Fibroblast of lung (primary cell): ENCODE measurements around the gene CYP51A1. TPM values are rescaled to one million over a fixed set of nuclear protein-coding genes. Genes with fewer than 3 reads are reported as not detected.
A peak's percentile ranks its signal among the peaks of the same experiment; 100 is the strongest.

Source experiments
- DNase-seq, 2 donors: peaks; one replicate each; pipeline versions ENCODE4 v3.0.0 to v3.0.0-alpha.2; 2010; ENCODE audit warnings: low read depth in 2 of 2
- H2AFZ ChIP-seq: 2 replicates; pipeline ENCODE4 v1.5.1; 2012; ENCODE audit warnings: low read length, control low read depth, inconsistent platforms
- H3K27ac ChIP-seq: 2 replicates; pipeline ENCODE4 v1.5.1; 2011; ENCODE audit warnings: low read length, control low read depth; ENCODE audit not compliant: insufficient read depth
- H3K27me3 ChIP-seq: 2 replicates; pipeline ENCODE4 v1.5.1; 2011; ENCODE audit warnings: mild to moderate bottlenecking, low read length; ENCODE audit not compliant: control insufficient read depth, insufficient read depth
- H3K36me3 ChIP-seq: 2 replicates; pipeline ENCODE4 v1.5.1; 2011; ENCODE audit warnings: low read length; ENCODE audit not compliant: control insufficient read depth, insufficient read depth
- H3K4me1 ChIP-seq: 2 replicates; pipeline ENCODE4 v1.5.1; 2011; ENCODE audit warnings: low read length; ENCODE audit not compliant: control insufficient read depth, insufficient read depth; ENCODE audit errors: extremely low read depth
- H3K4me2 ChIP-seq: 2 replicates; pipeline ENCODE4 v1.5.1; 2011; ENCODE audit warnings: low read length, control low read depth; ENCODE audit not compliant: insufficient read depth; ENCODE audit errors: extremely low read depth
- H3K4me3 ChIP-seq, 4 experiments: fragments of 200-600 bp in 1 of 4; sonication (generic) in 1 of 4; replicated peaks in 1 of 4; 2 replicates each; pipeline ENCODE4 v1.5.1; 2011 to 2016; ENCODE audit warnings: low read length in 4 of 4, low read depth in 3 of 4, mild to moderate bottlenecking in 3 of 4, control low read depth in 2 of 4, inconsistent platforms in 1 of 4, mixed read lengths in 1 of 4; ENCODE audit not compliant: insufficient read depth in 1 of 4; ENCODE audit errors: control extremely low read depth in 1 of 4
- H3K79me2 ChIP-seq: 2 replicates; pipeline ENCODE4 v1.5.1; 2012; ENCODE audit warnings: mild to moderate bottlenecking, low read length, inconsistent platforms; ENCODE audit not compliant: control insufficient read depth, insufficient read depth
- H3K9ac ChIP-seq: 2 replicates; pipeline ENCODE4 v1.5.1; 2011; ENCODE audit warnings: mild to moderate bottlenecking, low read length, control low read depth; ENCODE audit not compliant: insufficient read depth
- H3K9me3 ChIP-seq: 2 replicates; pipeline ENCODE4 v1.5.1; 2012; ENCODE audit warnings: low read depth, low read length; ENCODE audit not compliant: control insufficient read depth, insufficient read depth
- H4K20me1 ChIP-seq: 2 replicates; pipeline ENCODE4 v1.5.1; 2011; ENCODE audit warnings: low read length; ENCODE audit not compliant: control insufficient read depth, insufficient read depth; ENCODE audit errors: extremely low read depth
- CTCF ChIP-seq, 2 donors: IDR thresholded peaks in 1 of 2; conservative IDR thresholded peaks in 1 of 2; 1 replicate in 1 of 2; 2 replicates in 1 of 2; pipeline ENCODE4 v1.5.1; 2011 to 2012; ENCODE audit warnings: low read length in 2 of 2, control low read depth in 1 of 2, inconsistent platforms in 1 of 2, low read depth in 1 of 2, mild to moderate bottlenecking in 1 of 2
- EZH2 ChIP-seq: IDR thresholded peaks from 2 replicates; pipeline ENCODE4 v1.5.1; 2012; ENCODE audit warnings: low read length, control low read depth, mild to moderate bottlenecking; ENCODE audit errors: missing control alignments
- polyA plus RNA-seq, 2 donors: library from polyadenylated mRNA; depleted of rRNA in 1 of 2; stranded (reverse) in 1 of 2; unstranded in 1 of 2; fragments of >200 nt; gene quantifications; 2 replicates each; pipeline ENCODE4 v1.2.1, GENCODE V29; 2011 to 2012; ENCODE audit warnings: missing spikeins in 1 of 2
- total RNA-seq: library from RNA; depleted of rRNA; stranded (reverse); fragments of >200 nt; gene quantifications from 2 replicates; pipeline ENCODE4 v1.2.1, GENCODE V29; 2014

CYP51A1 gene
- total and polyA plus RNA-seq, 2 donors (not counting 1 experiment from before 2014, with no cell fraction given) = 50.0 to 784 TPM

GRCh38 chr7:92131764-92132330 is 2.4 kb downstream of the CYP51A1 start:
- H3K9ac ChIP-seq = no peak overlapping the region
- peak overlapping the region; percentile 77 to 96 (median 86) for H3K4me3 ChIP-seq
- no peak for DNase-seq

GRCh38 chr7:92131093-92131492 is 3.2 kb downstream of the CYP51A1 start:
- no peak for TF ChIP-seq CTCF (conservative IDR thresholded peaks at IDR 0.05 in 1 of 2, IDR thresholded peaks at IDR 0.05 in 1 of 2; ENCODE audit: low read depth in 1 of 2, low read length in 2 of 2)
- TF ChIP-seq EZH2 = no peak
- no peak overlapping the region for H3K9ac ChIP-seq
- no peak overlapping the region for H3K27ac ChIP-seq
- no peaks in the 10 kb centered on the region for H4K20me1 ChIP-seq
- no peak overlapping the region for H2AFZ ChIP-seq
- no peak for DNase-seq
- no peaks in the 10 kb centered on the region for H3K9me3 ChIP-seq
- H3K36me3 ChIP-seq = peaks cover 9% of the 10 kb centered on the region
- peaks cover 45% of the 10 kb centered on the region for H3K79me2 ChIP-seq
- peak overlapping the region in 2 of 4 experiments; percentile 4 to 92 for H3K4me3 ChIP-seq
- H3K4me2 ChIP-seq = no peak overlapping the region
- no peaks in the 10 kb centered on the region for H3K27me3 ChIP-seq
- peaks cover 5% of the 10 kb centered on the region for H3K4me1 ChIP-seq

More at GRCh38 chr7:92131764-92132330, 2.4 kb downstream of the CYP51A1 start:
- Histone ChIP-seq H3K36me3 (peaks cover 9% of the 10 kb centered on the region), H3K9me3 (no peaks in the 10 kb centered on the region), H3K79me2 (peaks cover 45% of the 10 kb centered on the region), H3K27me3 (no peaks in the 10 kb centered on the region), H3K4me1 (peaks cover 5% of the 10 kb centered on the region), H2AFZ (no peak overlapping the region), H4K20me1 (no peaks in the 10 kb centered on the region), H3K27ac (no peak overlapping the region), H3K4me2 (peak overlapping the region; percentile 81)
- TF ChIP-seq CTCF (conservative IDR thresholded peaks at IDR 0.05 in 1 of 2, IDR thresholded peaks at IDR 0.05 in 1 of 2; ENCODE audit: low read depth in 1 of 2, low read length in 2 of 2) (no peak), EZH2 (no peak)

- H3K79me2 ChIP-seq = peaks cover 21% of the 10 kb centered on the region
- peak in 1 of 2 donors; percentile 17 for DNase-seq
These were observed 12.6 kb downstream of the CYP51A1 start for GRCh38 chr7:92121681-92122080.

More at GRCh38 chr7:92121681-92122080, 12.6 kb downstream of the CYP51A1 start:
- H4K20me1 ChIP-seq = peaks cover 1% of the 10 kb centered on the region
- H3K4me3 ChIP-seq = no peak overlapping the region
- H3K4me1 ChIP-seq = no peaks in the 10 kb centered on the region
- H3K9me3 ChIP-seq = no peaks in the 10 kb centered on the region
- H3K36me3 ChIP-seq = peaks cover 2% of the 10 kb centered on the region
- no peak overlapping the region for H3K27ac ChIP-seq
- no peak overlapping the region for H3K9ac ChIP-seq
- H3K27me3 ChIP-seq = no peaks in the 10 kb centered on the region
- TF ChIP-seq EZH2 = no peak
- TF ChIP-seq CTCF (conservative IDR thresholded peaks at IDR 0.05 in 1 of 2, IDR thresholded peaks at IDR 0.05 in 1 of 2; ENCODE audit: low read depth in 1 of 2, low read length in 2 of 2) = no peak
- H3K4me2 ChIP-seq = no peak overlapping the region
- H2AFZ ChIP-seq = no peak overlapping the region
